Heart right ventricle (tissue), 16 donors: ENCODE results near the gene RRAGA. TPM values are rescaled to one million over a fixed set of nuclear protein-coding genes. Genes with fewer than 3 reads are reported as not detected.
"Not testable (repeated sequence)": the region's sequence is repeated elsewhere in the genome, so short reads cannot be mapped to it uniquely, and the experiment has no call there.

Experiments used
- ATAC-seq, 8 donors: fragments of 200-7000 bp; cut with Tn5 transposase; one replicate each; pipeline ENCODE4 v1.9.1; 2020; ENCODE audit warnings: mild to moderate bottlenecking in 8 of 8, moderate library complexity in 8 of 8, moderate number of reproducible peaks in 1 of 8
- DNase-seq, 2 donors: peaks; one replicate each; pipeline ENCODE4 v3.0.0-alpha.2; 2020
- H3K27ac ChIP-seq, 10 donors: fragments of 200-600 bp; sonication (generic) in 2 of 10; one replicate each; pipeline versions ENCODE4 v1.5.0 to v1.8.0; 2020 to 2022; ENCODE audit warnings: mild to moderate bottlenecking in 3 of 10
- H3K27me3 ChIP-seq, 7 donors: fragments of 200-600 bp; one replicate each; pipeline ENCODE4 v1.8.0; 2021 to 2022; ENCODE audit warnings: mild to moderate bottlenecking in 2 of 7
- H3K36me3 ChIP-seq, 9 donors: fragments of 200-600 bp; sonication (generic) in 1 of 9; one replicate each; pipeline versions ENCODE4 v1.5.0 to v1.8.0; 2020 to 2022; ENCODE audit warnings: mild to moderate bottlenecking in 2 of 9
- H3K4me1 ChIP-seq, 9 donors: fragments of 200-600 bp; sonication (generic) in 1 of 9; one replicate each; pipeline versions ENCODE4 v1.5.0 to v1.8.0; 2020 to 2022; ENCODE audit warnings: mild to moderate bottlenecking in 4 of 9
- H3K4me3 ChIP-seq, 10 donors: fragments of 200-600 bp; sonication (generic) in 2 of 10; one replicate each; pipeline versions ENCODE4 v1.5.0 to v1.8.0; 2020 to 2022; ENCODE audit warnings: mild to moderate bottlenecking in 7 of 10, moderate library complexity in 2 of 10
- H3K9me3 ChIP-seq, 11 donors: fragments of 200-600 bp in 10 of 11; sonication (generic) in 2 of 11; one replicate each; pipeline versions ENCODE4 v1.5.0 to v1.8.0; 2013 to 2022; ENCODE audit warnings: mild to moderate bottlenecking in 2 of 11, control low read depth in 1 of 11, moderate library complexity in 1 of 11
- CTCF ChIP-seq, 9 donors: fragments of 200-600 bp; sonication (generic) in 2 of 9; IDR thresholded peaks; one replicate each; pipeline versions ENCODE4 v1.5.0 to v1.8.0; 2021 to 2022; ENCODE audit warnings: antibody characterized with exemption in 9 of 9, mild to moderate bottlenecking in 5 of 9, moderate library complexity in 1 of 9
- WGBS, 2 donors: extraction: QIAGEN DNeasy Blood & Tissue Kit; methylation state at CpG; one replicate each; pipeline ENCODE4 v1.1.7; 2013; ENCODE audit warnings: inconsistent platforms in 1 of 2; 5-methylcytosine and 5-hydroxymethylcytosine counted together
- intact Hi-C, 10 donors: fragments of 100-400 bp; cut with DNase I; formaldehyde crosslinking; loops; one replicate each; pipeline versions ENCODE4 v1.11.1 to v1.14.2; 2022
- polyA plus RNA-seq, 2 donors: library from polyadenylated mRNA; stranded (reverse); fragments of 200-250 nt; gene quantifications; one replicate each; pipeline ENCODE4 v1.2.3, GENCODE V29; 2013
- total RNA-seq, 10 donors: library from RNA; stranded (reverse); fragmentation: NEBNext Ultra II Directional in 3 of 10; extraction: Animal tissue kit (Norgen Biotek cat#: 25700) in 3 of 10; gene quantifications; one replicate each; pipeline versions ENCODE4 v1.2.1 to v1.2.4, GENCODE V29; 2021 to 2023
- donor health status: Arrhythmogenic right ventricular cardiomyopathy.
- donor health status: ischemic (EF 13 %, LVEDD 7.1; RV severe dilation, severe dysfunction).
- donor health status: healthy with polysubstance abuse.
- donor health status: DM: no; HTN: yes; CAD: no.
- donor health status: DM: no; HTN: no; CAD: no.
- donor health status: ischemic (EF 25% LVEDD 6.9; RV normal size, moderate dysfunction).
- donor health status: ischemic (EF 25% LVEDD 5.7; RV mildly dilated, moderate dysfunction).
- donor health status: healthy.
- donor health status: DM: yes; HTN: yes; CAD: no.
- donor health status: Ischemic cardiomyopathy.
- donor health status: ischemic (EF 35%, LVEDD 5.7; RV mildly dilated, moderate dysfunction).
- donor health status: nonischemic (EF 11% LVEDD 7.7; RV severe dilation, severe dysfunction).
- donor health status: DM: yes; HTN: yes; CAD: no.
- donor health status: PGD.
- donor health status: ischemic (EF 29% LVEDD 5.4; RV normal size, mild dysfunction).
- donor health status: nonischemic (EF 23%, LVEDD 6.1; RV moderate dilation, normal function).

The RRAGA gene
- total and polyA plus RNA-seq, 12 donors, result 24.7 to 100 (median 81.3) TPM

- no peak overlapping the region for H3K4me3 ChIP-seq
- intact Hi-C loops, result loop anchor here in 3 of 10 donors (5.0 to 10.0 kb wide), 2 partner anchors 87 to 290 kb away; no protein-coding TSS in a partner anchor
- TF ChIP-seq CTCF (IDR thresholded peaks at IDR 0.05), result peak in 7 of 9 donors; percentile 7 to 47 (median 38)
- no peak overlapping the region for H3K27ac ChIP-seq
- peaks cover 0 to 100% (median 26%) of the 10 kb centered on the region in 9 donors for H3K36me3 ChIP-seq
- ATAC-seq (no peak), DNase-seq (no peak)
- no peaks in the 10 kb centered on the region for H3K9me3 ChIP-seq
- no peaks in the 10 kb centered on the region for H3K4me1 ChIP-seq
- no peaks in the 10 kb centered on the region for H3K27me3 ChIP-seq
- WGBS, 2 donors, result 62 to 72% methylated on average over 2 of the region's 2 CpGs
These were observed 36.1 kb downstream of the RRAGA start for GRCh38 chr9:19085295-19085694.

GRCh38 chr9:19087106-19088000 is 38.1 kb downstream of the RRAGA start:
- Histone ChIP-seq H3K36me3 (peaks cover 0 to 100% (median 25%) of the 10 kb centered on the region in 9 donors), H3K4me1 (no peaks in the 10 kb centered on the region), H3K4me3 (no peak overlapping the region), H3K27me3 (no peaks in the 10 kb centered on the region), H3K9me3 (no peaks in the 10 kb centered on the region), H3K27ac (no peak overlapping the region)
- ATAC-seq, result no peak
- intact Hi-C loops, result loop anchor here in 3 of 10 donors (5.0 to 10.0 kb wide), 2 partner anchors 85 to 287 kb away; no protein-coding TSS in a partner anchor
- DNase-seq, result no peak
- no peak for TF ChIP-seq CTCF (IDR thresholded peaks at IDR 0.05)
- WGBS, 2 donors, result 87 to 94% methylated on average over 6 of the region's 6 CpGs

GRCh38 chr9:19097431-19097830 is 48.2 kb downstream of the RRAGA start:
- intact Hi-C loops, result loop anchor here in 1 of 10 donors (5.0 to 10.0 kb wide), 2 partner anchors 65 to 277 kb away; no protein-coding TSS in a partner anchor
- H3K27me3 ChIP-seq, DNase-seq, H3K27ac ChIP-seq, H3K9me3 ChIP-seq, H3K4me3 ChIP-seq, ATAC-seq: not testable (repeated sequence)
- H3K4me1 ChIP-seq, result peaks cover 0 to 25% (median 17%) of the 10 kb centered on the region in 9 donors
- H3K36me3 ChIP-seq, result peaks cover 0 to 54% (median 18%) of the 10 kb centered on the region in 9 donors

Other genes starting within 250 kb of the RRAGA start
- gene SAXO1, start 16.2 kb upstream of the RRAGA start, total RNA-seq, result under 1 TPM in 1 of 10 donors, not detected in 9; 0.06 TPM
- gene SAXO1, start 16.2 kb upstream of the RRAGA start, polyA plus RNA-seq, result not detected
- gene HAUS6, start 53.5 kb downstream of the RRAGA start, total RNA-seq, result 10 to 100 TPM in 1 of 10 donors, 1 to 10 TPM in 9; 4.9 to 10.4 (median 7.2) TPM
- 1 to 10 TPM; 2.6 to 4.2 TPM for gene HAUS6, start 53.5 kb downstream of the RRAGA start, polyA plus RNA-seq
- 100 to 1,000 TPM in 3 of 10 donors, 10 to 100 TPM in 7; 35.4 to 205 (median 49.4) TPM for gene PLIN2, start 78.1 kb downstream of the RRAGA start, total RNA-seq
- gene PLIN2, start 78.1 kb downstream of the RRAGA start, polyA plus RNA-seq, result 100 to 1,000 TPM in 1 of 2 donors, 10 to 100 TPM in 1; 35.0 to 184 TPM
- 10 to 100 TPM; 21.7 to 28.3 (median 23.8) TPM for gene DENND4C, start 181.3 kb downstream of the RRAGA start, total RNA-seq
- 1 to 10 TPM; 5.4 to 6.4 TPM for gene DENND4C, start 181.3 kb downstream of the RRAGA start, polyA plus RNA-seq